NCI-H526 treated with DMSO at 0.1 percent for 48 hours (cell line): ENCODE results near the gene CCDC179.

Experiments used
- DNase-seq: peaks from one replicate; lab custom pipeline; 2025; lab: John Stamatoyannopoulos, UW

CCDC179 gene

DNA sequence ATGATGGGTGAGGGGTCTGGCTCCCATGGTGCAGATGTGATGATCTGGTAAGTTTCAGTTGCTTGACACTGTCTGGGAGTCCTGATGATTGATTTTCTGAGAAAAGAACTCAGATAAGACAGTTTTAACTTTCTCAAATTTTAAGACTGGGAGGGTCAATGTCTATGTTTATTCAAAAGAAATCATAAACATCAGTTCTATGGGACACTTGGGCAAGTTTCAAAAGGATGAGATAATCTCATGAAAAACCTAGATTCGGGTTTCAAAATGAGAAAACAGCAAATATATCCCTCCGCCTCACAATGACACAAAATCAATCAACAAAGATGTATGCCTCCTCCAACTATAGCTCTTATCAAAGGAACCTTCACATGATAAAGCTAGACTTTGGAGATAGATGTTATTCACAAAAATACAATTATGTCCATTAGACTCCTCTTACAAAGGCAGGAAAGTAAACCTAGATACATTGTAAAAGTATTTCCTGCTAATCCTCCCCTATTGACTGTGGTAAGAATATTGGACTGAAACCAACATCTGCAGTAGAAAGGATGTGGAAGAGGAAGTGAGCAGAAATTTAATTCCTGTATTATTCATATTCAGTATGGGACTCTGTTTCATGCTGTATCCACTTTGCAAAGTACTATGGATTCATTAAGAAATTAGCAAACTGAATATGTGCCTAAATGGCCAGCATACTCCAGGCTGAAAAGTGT is 52.3 kb downstream of the CCDC179 start:
- no peak for DNase-seq

- DNase-seq = no peak
Observed at GRCh38 chr11:22807391-22807790, 52.9 kb downstream of the CCDC179 start.

GRCh38 chr11:22802861-22803260 is 57.4 kb downstream of the CCDC179 start:
- no peak for DNase-seq

GRCh38 chr11:22800482-22800881 is 59.8 kb downstream of the CCDC179 start:
- no peak for DNase-seq

DNA sequence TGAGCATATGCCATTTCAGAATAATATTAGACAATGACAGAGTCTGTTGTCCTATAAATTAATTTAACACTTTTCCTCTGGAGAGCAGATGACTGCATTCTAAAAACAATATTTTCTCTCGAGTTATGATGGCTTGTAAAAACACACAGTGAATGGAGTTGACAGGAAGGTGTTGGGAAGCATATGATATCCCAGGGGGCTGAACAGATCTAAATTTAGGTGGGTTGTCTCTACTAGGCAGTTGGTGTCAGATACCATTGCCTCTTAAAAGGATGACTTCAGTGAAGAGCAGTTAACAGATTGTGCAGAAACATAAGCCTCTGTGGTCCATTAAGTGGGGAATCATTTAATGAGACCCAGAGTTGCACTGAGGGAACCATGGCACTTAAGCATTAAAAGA is 61.4 kb downstream of the CCDC179 start:
- no peak for DNase-seq

- no peak for DNase-seq
Observed at GRCh38 chr11:22797047-22797446, 63.2 kb downstream of the CCDC179 start.
